ENCODE measurements around the gene QRICH1. TPM values are rescaled to one million over a fixed set of nuclear protein-coding genes. Genes with fewer than 3 reads are reported as not detected.
"Not testable (repeated sequence)": the region's sequence is repeated elsewhere in the genome, so short reads cannot be mapped to it uniquely, and the experiment has no call there.

Gene QRICH1
- total and polyA plus RNA-seq, 12 donors = 21.1 to 72.5 (median 57.6) TPM

- H3K9me3 ChIP-seq = no peaks in the 10 kb centered on the region
- DNase-seq (no peak), ATAC-seq (no peak)
- TF ChIP-seq CTCF (IDR thresholded peaks at IDR 0.05) = no peak
- no peaks in the 10 kb centered on the region for H3K27me3 ChIP-seq
- H3K4me1 ChIP-seq = peaks cover 9 to 45% (median 30%) of the 10 kb centered on the region in 9 donors
- 65 to 71% methylated on average over 3 of the region's 3 CpGs for WGBS, 2 donors
- H3K36me3 ChIP-seq = peaks cover 0 to 48% (median 2%) of the 10 kb centered on the region in 9 donors
- no peak overlapping the region for H3K4me3 ChIP-seq
- H3K27ac ChIP-seq = no peak overlapping the region
- intact Hi-C loops (cut with DNase I) = no loop called here
Observed at GRCh38 chr3:49009396-49009795, 84.5 kb downstream of the QRICH1 start.

GRCh38 chr3:49008627-49009026 is 85.2 kb downstream of the QRICH1 start:
- WGBS, 2 donors = 83 to 87% methylated on average over 5 of the region's 5 CpGs
- ATAC-seq; DNase-seq; H3K27me3 ChIP-seq; intact Hi-C loops (cut with DNase I); H3K9me3 ChIP-seq: not testable (repeated sequence)
- peak overlapping the region in 9 of 10 donors; percentile 80 to 97 (median 92) for H3K27ac ChIP-seq
- peaks cover 9 to 45% (median 30%) of the 10 kb centered on the region in 9 donors for H3K4me1 ChIP-seq
- peaks cover 0 to 44% (median 0%) of the 10 kb centered on the region in 9 donors for H3K36me3 ChIP-seq
- H3K4me3 ChIP-seq = peak overlapping the region in 4 of 10 donors; percentile 55 to 80 (median 67)

GRCh38 chr3:49007771-49008528 is 85.9 kb downstream of the QRICH1 start:
- H3K4me1 ChIP-seq = peaks cover 8 to 39% (median 26%) of the 10 kb centered on the region in 9 donors
- WGBS, 2 donors = 15 to 17% methylated on average over 38 to 41 of the region's 41 CpGs
- ATAC-seq (peak; percentile 77 to 84 (median 80)), DNase-seq (peak; percentile 86 to 91)
- no peaks in the 10 kb centered on the region for H3K9me3 ChIP-seq
- H3K36me3 ChIP-seq = peaks cover 0 to 37% (median 0%) of the 10 kb centered on the region in 9 donors
- no peaks in the 10 kb centered on the region for H3K27me3 ChIP-seq
- H3K4me3 ChIP-seq = peak overlapping the region; percentile 55 to 93 (median 72)
- peak overlapping the region; percentile 80 to 97 (median 92) for H3K27ac ChIP-seq
- TF ChIP-seq CTCF (IDR thresholded peaks at IDR 0.05) = no peak
- intact Hi-C loops (cut with DNase I) = no loop called here

GRCh38 chr3:49007068-49007770 is 86.7 kb downstream of the QRICH1 start, which contains the start of gene WDR6:
Gene WDR6, plus strand, starts transcription at chr3:49007391. Its CDS starts 41 bp downstream, at chr3:49007432.
- Histone ChIP-seq H3K27ac (peak within 1 kb of the TSS; percentile 80 to 97 (median 92)), H3K27me3 (no peaks in the 10 kb centered on the region), H3K9me3 (no peaks in the 10 kb centered on the region), H3K4me3 (peak within 1 kb of the TSS; percentile 55 to 93 (median 72)), H3K4me1 (peaks cover 4 to 32% (median 19%) of the 10 kb centered on the region in 9 donors), H3K36me3 (peaks cover 0 to 31% (median 0%) of the 10 kb centered on the region in 9 donors)
- 0% methylated on average over 64 to 65 of the region's 65 CpGs for WGBS, 2 donors
- peak; percentile 91 to 96 (median 93) for ATAC-seq
- DNase-seq = peak; percentile 96 to 97
- intact Hi-C loops (cut with DNase I) = no loop called here
- TF ChIP-seq CTCF (IDR thresholded peaks at IDR 0.05) = peak in 8 of 9 donors; percentile 9 to 70 (median 53)
